GM19099 (cell line): ENCODE measurements around the gene RSRC2.

Experiments used
- POLR2A ChIP-seq: IDR thresholded peaks from 3 replicates; pipeline ENCODE4 v1.6.1; 2011; ENCODE audit warnings: low read depth; ENCODE audit not compliant: insufficient read length; ENCODE audit errors: extremely low read depth

RSRC2 gene

DNA sequence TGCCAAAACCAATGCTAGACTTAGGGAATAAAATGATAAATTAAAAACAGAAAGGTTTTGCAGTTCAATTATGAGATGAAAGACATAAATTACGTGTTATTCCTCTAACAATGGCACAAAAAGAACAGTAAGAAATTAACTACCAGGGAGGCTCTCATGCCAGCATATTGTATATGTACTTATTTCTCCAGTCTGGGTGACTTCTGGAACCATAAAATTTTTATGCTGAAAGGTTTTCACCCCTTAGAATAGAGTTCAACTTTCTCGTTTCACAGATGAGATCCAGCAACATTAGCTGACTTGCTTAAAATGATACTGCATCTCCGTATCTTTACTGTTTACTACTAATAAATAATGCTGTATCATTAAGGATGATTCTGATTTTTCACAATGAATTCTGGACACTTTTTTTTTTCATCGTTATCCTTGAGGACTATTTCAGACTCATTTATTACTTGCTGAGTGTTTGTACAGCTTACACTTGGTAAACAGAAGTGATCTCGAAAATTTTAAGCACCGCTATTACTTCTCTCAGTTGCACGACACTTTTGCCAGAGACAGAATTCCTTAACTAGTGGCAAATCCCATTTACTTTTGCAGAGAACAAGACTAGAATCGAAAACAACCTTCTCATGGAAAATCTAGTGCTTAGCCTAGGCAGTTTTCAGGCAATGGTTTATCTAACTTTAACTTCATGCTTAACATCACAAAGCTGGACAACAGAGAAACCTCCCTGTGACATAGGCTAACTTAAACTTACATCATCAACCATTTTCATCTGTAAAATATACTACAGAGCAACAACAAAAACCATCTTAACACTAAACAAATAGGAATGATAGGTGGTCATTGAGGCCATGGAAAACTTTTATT lies 2.7 kb downstream of the RSRC2 start:
- no peak for TF ChIP-seq POLR2A

DNA sequence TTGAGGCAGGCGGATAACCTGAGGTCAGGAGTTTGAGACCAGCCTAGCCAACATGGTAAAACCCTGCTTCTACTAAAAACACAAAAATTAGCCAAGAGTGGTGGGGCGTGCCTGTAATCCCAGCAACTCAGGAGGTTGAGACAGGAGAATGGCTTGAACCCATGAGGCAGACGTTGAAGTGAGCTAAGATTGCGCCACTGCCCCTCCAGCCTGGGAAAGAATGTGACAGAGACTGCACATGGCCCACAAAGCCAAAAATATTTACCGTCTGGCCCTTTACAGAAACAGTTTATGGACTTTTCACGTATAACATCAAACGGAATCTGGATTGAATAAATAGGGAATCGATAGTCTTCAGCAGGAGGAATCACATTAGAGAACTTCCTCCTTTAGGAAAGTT lies 3.5 kb downstream of the RSRC2 start:
- TF ChIP-seq POLR2A: no peak

DNA sequence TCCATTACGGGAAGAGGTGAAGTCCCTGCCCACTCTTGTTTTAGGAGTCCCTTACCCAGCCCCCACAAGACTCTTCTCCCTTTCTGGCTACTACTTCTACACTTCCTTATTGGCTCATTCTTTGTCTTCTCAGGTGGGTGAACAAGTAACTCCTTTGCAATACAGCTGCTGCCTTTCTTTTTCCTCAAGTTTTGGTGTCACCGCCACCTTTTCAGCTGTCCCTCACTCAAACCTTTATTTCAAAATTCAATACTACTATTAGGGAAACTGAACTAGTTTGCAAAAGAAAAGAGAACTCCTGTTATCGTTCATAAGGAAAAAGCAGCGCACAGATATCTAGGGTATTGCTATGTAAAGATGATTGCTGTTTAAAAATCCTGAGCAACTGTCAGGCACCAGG lies 6.1 kb downstream of the RSRC2 start:
- TF ChIP-seq POLR2A: no peak

DNA sequence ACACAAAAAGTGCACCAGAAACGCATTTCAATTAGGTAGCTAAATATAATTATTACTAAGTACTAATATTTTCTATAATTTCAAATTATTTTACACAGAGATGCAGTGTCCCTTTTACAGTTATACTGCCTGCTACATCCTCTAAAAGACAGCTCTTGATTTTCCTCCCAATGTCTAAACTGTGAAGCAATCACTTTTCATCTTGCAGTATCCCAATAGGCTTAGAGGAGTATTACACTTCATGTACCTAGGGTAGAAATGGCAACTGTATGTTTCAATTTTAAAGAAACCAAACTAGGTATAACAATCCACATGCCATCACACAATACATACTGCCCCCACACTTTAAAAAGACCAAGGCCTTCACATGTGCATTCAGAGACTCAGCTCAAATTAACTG lies 7.3 kb downstream of the RSRC2 start:
- no peak for TF ChIP-seq POLR2A

DNA sequence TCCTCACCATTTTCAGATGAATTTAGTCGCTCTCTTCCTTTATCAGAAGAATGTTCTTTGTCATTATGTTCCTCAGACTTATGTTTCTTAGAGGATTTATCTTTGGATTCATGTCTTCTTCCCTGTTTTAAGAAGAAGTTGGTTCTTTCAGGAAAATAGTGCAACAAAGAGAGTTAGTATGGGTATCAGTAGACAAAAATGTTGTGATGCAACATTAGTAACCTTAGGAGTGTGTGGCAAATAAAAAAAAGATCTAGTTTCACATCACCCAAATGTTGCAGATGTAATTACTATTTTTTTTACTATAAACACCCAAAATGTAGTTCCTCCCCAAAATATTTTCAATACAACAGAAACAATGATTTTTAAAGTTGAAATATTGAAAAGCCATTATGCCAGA lies 7.8 kb downstream of the RSRC2 start:
- no peak for TF ChIP-seq POLR2A

DNA sequence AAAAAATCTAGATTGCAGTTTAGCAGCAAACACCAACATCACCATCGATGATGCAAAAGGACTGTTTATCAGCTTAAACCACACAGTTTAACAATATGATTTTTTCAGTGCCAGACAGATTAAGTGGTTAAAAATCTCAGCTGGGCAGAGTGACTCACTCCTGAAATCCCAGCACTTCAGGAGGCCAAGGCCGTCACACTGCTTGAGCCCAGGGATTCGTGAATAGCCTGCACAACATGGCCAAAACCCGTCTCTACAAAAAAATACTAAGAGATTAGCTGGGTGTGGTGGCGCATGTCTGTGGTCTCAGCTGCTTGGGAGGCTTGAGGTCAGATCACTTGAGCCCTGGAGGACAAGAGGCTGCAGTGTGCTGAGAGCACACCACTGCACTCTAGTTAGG lies 8.9 kb downstream of the RSRC2 start:
- no peak for TF ChIP-seq POLR2A

DNA sequence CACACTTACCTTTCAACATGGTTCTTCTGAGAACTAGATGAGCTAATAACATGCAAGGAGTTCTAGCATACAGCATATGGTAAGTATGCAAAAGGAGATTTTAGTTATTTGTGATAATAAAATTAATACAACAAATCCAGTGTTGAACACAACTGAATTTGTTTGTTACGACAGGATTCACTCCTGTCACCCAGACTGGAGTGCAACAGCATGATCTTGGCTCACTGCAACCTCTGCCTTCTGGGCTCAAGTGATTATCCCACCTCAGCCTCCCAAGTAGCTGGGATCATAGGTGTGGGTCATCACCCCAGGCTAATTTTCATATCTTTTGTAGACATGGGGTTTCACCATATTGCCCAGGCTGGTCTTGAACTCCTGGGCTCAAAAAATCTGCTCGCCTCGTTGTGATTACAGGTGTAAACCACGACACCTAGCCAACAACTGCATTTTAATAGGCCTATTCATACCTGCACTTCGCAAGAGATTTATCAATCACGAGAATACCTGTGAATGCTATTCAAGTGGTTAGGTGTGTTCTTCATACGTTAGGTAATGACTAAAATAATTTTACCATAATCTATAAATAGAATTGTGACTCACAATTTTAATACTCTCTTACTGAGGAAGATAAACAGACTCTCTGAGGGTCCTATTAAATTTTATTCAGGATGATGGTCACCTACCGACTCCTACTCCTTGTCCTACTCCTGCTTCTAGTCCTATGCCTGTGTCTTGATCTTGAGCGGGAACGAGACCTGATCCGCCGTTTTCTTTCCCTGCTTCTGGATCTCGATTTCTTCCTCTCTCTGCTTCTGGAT lies 10.0 kb downstream of the RSRC2 start:
- no peak for TF ChIP-seq POLR2A

DNA sequence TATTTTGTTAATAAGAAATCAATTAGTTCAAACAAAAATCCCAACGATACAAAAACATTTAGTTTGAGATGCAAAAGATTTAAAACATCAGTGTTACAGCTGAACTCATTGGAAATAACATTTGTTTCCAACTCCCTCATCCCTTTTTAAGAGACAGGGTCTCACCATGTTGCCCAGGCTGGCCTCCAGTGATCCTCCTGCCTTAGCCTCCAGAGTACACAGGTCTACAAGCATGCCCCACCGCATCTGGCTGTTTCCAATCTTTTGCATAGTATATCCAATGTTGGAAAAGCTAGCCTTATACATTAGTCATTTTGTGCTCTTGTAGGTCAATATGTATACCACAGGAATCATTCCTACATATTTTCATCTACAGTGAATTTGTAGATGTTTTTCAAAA lies 11.5 kb downstream of the RSRC2 start:
- TF ChIP-seq POLR2A: no peak

DNA sequence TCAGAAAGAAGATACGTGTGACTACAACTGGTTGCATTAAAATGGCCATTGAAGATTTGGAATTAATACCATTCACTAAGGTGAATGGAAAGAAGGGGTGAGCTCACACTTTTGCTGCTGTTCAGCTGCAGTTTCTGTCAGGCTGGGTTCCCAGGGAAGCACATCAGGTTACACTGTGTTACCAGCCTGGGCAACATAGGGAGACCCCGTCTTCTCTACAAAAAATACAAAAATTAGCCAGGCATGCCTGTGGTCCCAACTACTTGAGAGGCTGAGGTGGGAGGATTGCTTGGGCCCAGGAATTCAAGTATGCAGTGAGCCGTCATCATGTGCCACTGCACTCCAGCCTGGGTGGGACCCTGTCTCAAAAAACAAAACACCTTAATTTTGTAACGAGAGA lies 13.1 kb downstream of the RSRC2 start:
- no peak for TF ChIP-seq POLR2A

DNA sequence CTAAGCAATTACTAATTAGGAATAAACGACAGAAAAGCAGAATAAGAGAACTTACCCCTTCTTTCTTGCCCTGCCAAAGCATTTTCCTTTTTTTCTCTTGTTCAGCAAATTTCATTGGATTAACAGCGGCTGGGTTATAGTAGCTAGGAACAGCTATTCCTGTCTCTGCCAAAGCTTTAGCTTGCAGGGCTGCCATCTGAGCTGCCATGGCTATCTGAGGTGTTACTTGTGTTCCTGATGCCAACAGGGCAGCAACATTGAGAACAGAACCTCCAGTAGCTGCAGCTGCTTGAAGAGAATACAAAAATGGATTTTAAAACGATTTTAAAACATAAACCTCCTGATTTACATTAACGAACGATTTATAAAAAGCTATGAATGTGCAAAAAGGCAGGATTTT lies 18.6 kb downstream of the RSRC2 start:
- no peak for TF ChIP-seq POLR2A

DNA sequence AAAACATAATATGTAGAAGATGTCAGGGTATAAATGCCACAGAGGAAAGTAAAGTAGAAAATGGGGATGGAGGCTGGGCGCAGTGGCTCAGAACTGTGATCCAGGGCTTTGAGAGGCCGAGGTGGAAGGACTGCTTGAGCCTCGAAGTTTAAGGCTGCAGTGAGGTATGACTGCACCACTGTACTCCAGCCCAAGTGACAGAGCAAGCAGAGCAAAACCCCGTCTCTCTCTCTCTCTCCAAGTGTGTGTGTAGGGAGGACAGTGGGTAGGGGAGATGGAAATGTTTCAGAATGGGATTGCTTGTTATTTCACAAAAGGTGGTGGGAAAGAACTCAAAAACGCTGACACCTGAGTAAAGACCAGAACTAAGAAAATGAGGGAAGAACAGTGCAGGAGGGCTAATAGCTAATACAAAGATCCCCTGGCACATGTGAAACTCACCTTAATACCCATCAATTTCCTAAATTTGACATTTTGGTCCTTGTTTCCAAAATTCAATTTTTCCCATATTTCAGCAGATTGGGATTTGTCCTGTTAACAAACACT lies 20.3 kb downstream of the RSRC2 start:
- no peak for TF ChIP-seq POLR2A

DNA sequence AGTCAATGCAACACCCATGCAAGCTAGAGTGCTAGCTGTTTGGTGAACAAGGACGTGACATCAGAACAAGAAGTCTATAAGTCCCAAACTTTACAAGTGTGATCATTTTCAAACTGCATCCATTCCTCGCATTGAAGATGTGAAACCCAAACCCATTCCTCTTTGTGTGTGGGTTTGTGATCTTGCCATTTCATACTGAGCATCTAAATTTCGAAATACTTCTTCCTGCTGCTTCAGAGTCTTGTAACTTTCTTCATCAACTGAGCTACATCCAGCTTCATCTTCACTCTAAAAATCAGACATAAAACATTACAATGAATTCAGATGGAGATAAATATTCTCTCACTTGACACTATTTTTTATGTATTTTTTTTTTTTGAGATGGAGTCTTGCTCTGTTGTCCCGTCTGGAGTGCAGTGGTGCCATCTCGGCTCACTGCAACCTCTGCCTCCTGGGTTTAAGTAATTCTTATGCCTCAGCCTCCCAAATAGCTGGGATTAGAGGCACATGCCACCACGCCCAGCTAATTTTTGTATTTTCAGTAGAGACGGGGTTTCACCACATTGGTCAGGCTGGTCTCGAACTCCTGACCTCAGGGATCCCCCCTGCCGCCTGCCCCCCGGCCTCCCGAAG lies 21.2 kb downstream of the RSRC2 start:
- TF ChIP-seq POLR2A: no peak

DNA sequence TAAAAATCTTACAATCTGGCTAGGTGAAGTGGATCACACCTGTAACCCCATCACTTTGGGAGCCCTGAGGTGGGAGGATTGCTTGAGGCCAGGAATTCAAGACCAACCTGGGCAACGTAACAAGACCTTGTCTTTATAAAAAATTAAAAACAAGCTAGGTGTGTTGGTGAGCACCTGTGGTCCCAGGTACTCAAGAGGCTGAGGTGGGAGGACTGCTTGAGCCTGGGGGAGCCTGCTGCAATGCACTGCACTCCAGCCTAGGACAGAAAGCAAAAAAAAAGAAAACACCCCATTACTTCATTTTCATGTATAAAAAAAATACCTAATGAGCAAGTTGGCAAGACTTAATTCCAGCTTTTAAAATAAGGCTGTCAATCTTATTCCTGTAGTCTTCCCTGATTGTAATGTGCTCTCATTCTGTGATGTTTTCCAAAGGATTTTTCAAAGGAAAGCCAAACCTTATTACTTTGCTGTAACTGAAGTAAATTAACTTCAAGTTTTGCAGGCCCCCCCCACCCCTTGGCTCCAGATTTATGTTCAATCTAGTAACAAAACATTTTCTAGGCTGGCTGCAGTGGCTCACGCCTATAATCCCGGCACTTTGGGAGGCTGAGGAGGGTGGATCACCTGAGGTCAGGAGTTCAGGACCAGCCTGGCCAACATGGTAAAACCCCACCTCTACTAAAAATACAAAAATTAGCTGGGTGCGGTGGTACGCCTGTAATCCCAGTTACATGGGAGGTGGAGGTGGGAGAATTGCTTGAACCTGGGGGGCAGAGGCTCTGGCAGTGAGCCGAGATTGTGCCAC lies 22.7 kb downstream of the RSRC2 start:
- TF ChIP-seq POLR2A: peak; percentile 18

DNA sequence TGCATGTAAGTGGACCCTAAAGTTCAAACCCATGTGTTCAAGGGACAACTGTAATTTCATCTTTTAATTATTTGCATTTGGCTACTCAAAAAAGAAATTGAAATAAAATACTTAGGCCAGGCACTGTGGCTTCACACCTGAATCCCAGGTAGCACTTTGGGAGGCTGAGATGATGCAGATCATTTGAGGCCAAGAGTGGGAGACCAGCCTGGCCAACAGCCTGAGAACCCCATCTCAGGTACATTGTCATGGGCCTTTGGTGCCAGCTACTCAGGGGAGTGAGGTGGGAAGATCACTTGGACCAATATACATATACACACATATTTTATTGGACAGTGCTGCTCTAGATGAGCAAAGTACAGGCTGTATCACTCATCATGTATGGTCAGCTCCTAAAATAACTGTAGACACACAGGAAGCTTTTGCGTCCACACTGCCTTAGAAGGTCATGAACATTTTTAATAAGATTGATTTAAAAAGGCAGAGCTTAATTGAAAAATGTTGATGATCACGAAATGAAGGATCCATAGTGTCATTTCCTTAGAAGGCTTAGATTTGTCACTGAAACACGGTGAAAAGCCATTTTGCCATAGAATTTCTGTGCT lies 23.5 kb downstream of the RSRC2 start:
- no peak for TF ChIP-seq POLR2A
